ENCODE data around the gene ELN.
A peak's percentile ranks its signal among the peaks of the same experiment; 100 is the strongest.
"Not testable (repeated sequence)": the region's sequence is repeated elsewhere in the genome, so short reads cannot be mapped to it uniquely, and the experiment has no call there.

The ELN gene

GRCh38 chr7:74000489-74001149, 27.4 kb upstream of the ELN start:
- DNase-seq (ENCODE audit: low read depth) = no peak

- no peak for DNase-seq (ENCODE audit: low read depth)
Measured at GRCh38 chr7:74001150-74001494, 26.9 kb upstream of the ELN start.

- peak; percentile 6 for DNase-seq (ENCODE audit: low read depth)
Measured at GRCh38 chr7:74002474-74003017, 25.4 kb upstream of the ELN start.

- DNase-seq (ENCODE audit: low read depth) = no peak
Measured at GRCh38 chr7:74003621-74004020, 24.4 kb upstream of the ELN start.

- no peak for DNase-seq (ENCODE audit: low read depth)
Measured at GRCh38 chr7:74006032-74006431, 21.9 kb upstream of the ELN start.

GRCh38 chr7:74006451-74007241, 21.3 kb upstream of the ELN start:
- no peak for DNase-seq (ENCODE audit: low read depth)

- DNase-seq (ENCODE audit: low read depth) = no peak
Measured at GRCh38 chr7:74007242-74007567, 20.8 kb upstream of the ELN start.

- no peak for DNase-seq (ENCODE audit: low read depth)
Measured at GRCh38 chr7:74008687-74009086, 19.3 kb upstream of the ELN start.

GRCh38 chr7:74009719-74010118, 18.3 kb upstream of the ELN start:
- no peak for DNase-seq (ENCODE audit: low read depth)

GRCh38 chr7:74010407-74010806, 17.6 kb upstream of the ELN start:
- no peak for DNase-seq (ENCODE audit: low read depth)

GRCh38 chr7:74011421-74011820, 16.6 kb upstream of the ELN start:
- not testable (repeated sequence) for DNase-seq (ENCODE audit: low read depth)

GRCh38 chr7:74012842-74013249, 15.1 kb upstream of the ELN start:
- no peak for DNase-seq (ENCODE audit: low read depth)

- DNase-seq (ENCODE audit: low read depth) = no peak
Measured at GRCh38 chr7:74013539-74014272, 14.3 kb upstream of the ELN start.

GRCh38 chr7:74014931-74015330, 13.0 kb upstream of the ELN start:
- no peak for DNase-seq (ENCODE audit: low read depth)

GRCh38 chr7:74015670-74016069, 12.3 kb upstream of the ELN start:
- no peak for DNase-seq (ENCODE audit: low read depth)

GRCh38 chr7:74017125-74017524, 10.8 kb upstream of the ELN start:
- DNase-seq (ENCODE audit: low read depth) = no peak

GRCh38 chr7:74018246-74018895, 9.6 kb upstream of the ELN start:
- DNase-seq (ENCODE audit: low read depth) = no peak

GRCh38 chr7:74019149-74019548, 8.8 kb upstream of the ELN start:
- no peak for DNase-seq (ENCODE audit: low read depth)

- DNase-seq (ENCODE audit: low read depth) = no peak
Measured at GRCh38 chr7:74020390-74020789, 7.6 kb upstream of the ELN start.

GRCh38 chr7:74021546-74022320, 6.2 kb upstream of the ELN start:
- no peak for DNase-seq (ENCODE audit: low read depth)

- no peak for DNase-seq (ENCODE audit: low read depth)
Measured at GRCh38 chr7:74022507-74022906, 5.5 kb upstream of the ELN start.

GRCh38 chr7:74023092-74023536, 4.9 kb upstream of the ELN start:
- no peak for DNase-seq (ENCODE audit: low read depth)
